ENCODE measurements around the gene HNRNPF.
"Not testable (repeated sequence)": the region's sequence is repeated elsewhere in the genome, so short reads cannot be mapped to it uniquely, and the experiment has no call there.

The HNRNPF gene

GRCh38 chr10:43395571-43396060 is 13.4 kb downstream of the HNRNPF start:
- Histone ChIP-seq H3K4me3 (ENCODE audit: low read length) (peak overlapping the region; percentile 85), H3F3A (ENCODE audit: control insufficient read depth, insufficient read depth) (peaks cover 67% of the 10 kb centered on the region), H3K9me2 (replicated peaks; ENCODE audit: control insufficient read depth, low read length) (no peaks in the 10 kb centered on the region), H3K4me1 (ENCODE audit: control insufficient read depth, low read length) (peaks cover 58% of the 10 kb centered on the region), H3K36me3 (ENCODE audit: control insufficient read depth, low read length) (peaks cover 94% of the 10 kb centered on the region), H3K4me2 (ENCODE audit: low read length) (peak overlapping the region; percentile 88), H3K27me3 (ENCODE audit: control insufficient read depth, low read length) (no peaks in the 10 kb centered on the region), H3K9me3 (ENCODE audit: control insufficient read depth, insufficient read depth, low read length) (no peaks in the 10 kb centered on the region), H4K20me1 (ENCODE audit: control insufficient read depth, insufficient read depth, low read depth, low read length) (peaks cover 51% of the 10 kb centered on the region), H3K79me2 (ENCODE audit: control insufficient read depth, low read length) (peaks cover 99% of the 10 kb centered on the region), H3K27ac (ENCODE audit: low read depth, low read length) (peak overlapping the region; percentile 95)
- TF ChIP-seq EZH2phosphoT487 (IDR thresholded peaks at IDR 0.05; ENCODE audit: borderline replicate concordance, low read length) (no peak), CTCF (IDR thresholded peaks at IDR 0.05; ENCODE audit: low read depth, low read length, poor library complexity, severe bottlenecking) (no peak)

GRCh38 chr10:43394868-43395267 is 14.1 kb downstream of the HNRNPF start:
- Histone ChIP-seq H3K27me3 (ENCODE audit: control insufficient read depth, low read length) (no peaks in the 10 kb centered on the region), H3K4me2 (ENCODE audit: low read length) (peak overlapping the region; percentile 88), H3K9me2 (replicated peaks; ENCODE audit: control insufficient read depth, low read length) (no peaks in the 10 kb centered on the region), H3K79me2 (ENCODE audit: control insufficient read depth, low read length) (peaks cover 99% of the 10 kb centered on the region), H3K36me3 (ENCODE audit: control insufficient read depth, low read length) (peaks cover 94% of the 10 kb centered on the region), H4K20me1 (ENCODE audit: control insufficient read depth, insufficient read depth, low read depth, low read length) (peaks cover 53% of the 10 kb centered on the region), H3K27ac (ENCODE audit: low read depth, low read length) (peak overlapping the region; percentile 95), H3K9me3 (ENCODE audit: control insufficient read depth, insufficient read depth, low read length) (no peaks in the 10 kb centered on the region), H3K4me1 (ENCODE audit: control insufficient read depth, low read length) (peaks cover 51% of the 10 kb centered on the region), H3K4me3 (ENCODE audit: low read length) (peak overlapping the region; percentile 85), H3F3A (ENCODE audit: control insufficient read depth, insufficient read depth) (peaks cover 67% of the 10 kb centered on the region)
- no peak for TF ChIP-seq CTCF (IDR thresholded peaks at IDR 0.05; ENCODE audit: low read depth, low read length, poor library complexity, severe bottlenecking)
- TF ChIP-seq EZH2phosphoT487 (IDR thresholded peaks at IDR 0.05; ENCODE audit: borderline replicate concordance, low read length), result no peak

GRCh38 chr10:43393606-43394360 is 15.2 kb downstream of the HNRNPF start:
- H3K79me2 ChIP-seq (ENCODE audit: control insufficient read depth, low read length), result peaks cover 98% of the 10 kb centered on the region
- H3K36me3 ChIP-seq (ENCODE audit: control insufficient read depth, low read length), result peaks cover 94% of the 10 kb centered on the region
- no peak overlapping the region for H3K4me3 ChIP-seq (ENCODE audit: low read length)
- peaks cover 40% of the 10 kb centered on the region for H3K4me1 ChIP-seq (ENCODE audit: control insufficient read depth, low read length)
- peaks cover 46% of the 10 kb centered on the region for H4K20me1 ChIP-seq (ENCODE audit: control insufficient read depth, insufficient read depth, low read depth, low read length)
- no peaks in the 10 kb centered on the region for H3K9me2 ChIP-seq (replicated peaks; ENCODE audit: control insufficient read depth, low read length)
- H3K9me3 ChIP-seq (ENCODE audit: control insufficient read depth, insufficient read depth, low read length), result no peaks in the 10 kb centered on the region
- H3F3A ChIP-seq (ENCODE audit: control insufficient read depth, insufficient read depth), result peaks cover 67% of the 10 kb centered on the region
- H3K27ac ChIP-seq (ENCODE audit: low read depth, low read length), result peak overlapping the region; percentile 95
- H3K4me2 ChIP-seq (ENCODE audit: low read length), result peak overlapping the region; percentile 88; the same call in 1 of the 2 replicates
- no peak for TF ChIP-seq CTCF (IDR thresholded peaks at IDR 0.05; ENCODE audit: low read depth, low read length, poor library complexity, severe bottlenecking)
- TF ChIP-seq EZH2phosphoT487 (IDR thresholded peaks at IDR 0.05; ENCODE audit: borderline replicate concordance, low read length), result no peak
- no peaks in the 10 kb centered on the region for H3K27me3 ChIP-seq (ENCODE audit: control insufficient read depth, low read length)

GRCh38 chr10:43393186-43393585 is 15.8 kb downstream of the HNRNPF start:
- Histone ChIP-seq H4K20me1 (ENCODE audit: control insufficient read depth, insufficient read depth, low read depth, low read length) (peaks cover 51% of the 10 kb centered on the region), H3F3A (ENCODE audit: control insufficient read depth, insufficient read depth) (peaks cover 69% of the 10 kb centered on the region), H3K79me2 (ENCODE audit: control insufficient read depth, low read length) (peaks cover 97% of the 10 kb centered on the region), H3K4me1 (ENCODE audit: control insufficient read depth, low read length) (peaks cover 34% of the 10 kb centered on the region), H3K36me3 (ENCODE audit: control insufficient read depth, low read length) (peaks cover 94% of the 10 kb centered on the region)
- not testable (repeated sequence) for H3K4me3 ChIP-seq (ENCODE audit: low read length); H3K27me3 ChIP-seq (ENCODE audit: control insufficient read depth, low read length); H3K9me3 ChIP-seq (ENCODE audit: control insufficient read depth, insufficient read depth, low read length); H3K9me2 ChIP-seq (replicated peaks; ENCODE audit: control insufficient read depth, low read length); H3K4me2 ChIP-seq (ENCODE audit: low read length); H3K27ac ChIP-seq (ENCODE audit: low read depth, low read length)

All from DOHH2 (cell line).